IMR-90 (cell line): ENCODE results near the gene NOC2L.

ENCODE experiments used
- BHLHE40 ChIP-seq: fragments of 150-350 bp; IDR thresholded peaks from 2 replicates; pipeline ENCODE4 v1.6.1; 2016; ENCODE audit warnings: mild to moderate bottlenecking, low read depth, low read length
- CEBPB ChIP-seq: IDR thresholded peaks from 2 replicates; pipeline ENCODE4 v1.6.1; 2012; ENCODE audit warnings: low read depth, low read length, improper control_type of control experiment
- CTCF ChIP-seq: conservative IDR thresholded peaks from 2 replicates; pipeline ENCODE4 v1.5.1; 2012; ENCODE audit warnings: mild to moderate bottlenecking, low read depth, low read length, improper control_type of control experiment

DNA sequence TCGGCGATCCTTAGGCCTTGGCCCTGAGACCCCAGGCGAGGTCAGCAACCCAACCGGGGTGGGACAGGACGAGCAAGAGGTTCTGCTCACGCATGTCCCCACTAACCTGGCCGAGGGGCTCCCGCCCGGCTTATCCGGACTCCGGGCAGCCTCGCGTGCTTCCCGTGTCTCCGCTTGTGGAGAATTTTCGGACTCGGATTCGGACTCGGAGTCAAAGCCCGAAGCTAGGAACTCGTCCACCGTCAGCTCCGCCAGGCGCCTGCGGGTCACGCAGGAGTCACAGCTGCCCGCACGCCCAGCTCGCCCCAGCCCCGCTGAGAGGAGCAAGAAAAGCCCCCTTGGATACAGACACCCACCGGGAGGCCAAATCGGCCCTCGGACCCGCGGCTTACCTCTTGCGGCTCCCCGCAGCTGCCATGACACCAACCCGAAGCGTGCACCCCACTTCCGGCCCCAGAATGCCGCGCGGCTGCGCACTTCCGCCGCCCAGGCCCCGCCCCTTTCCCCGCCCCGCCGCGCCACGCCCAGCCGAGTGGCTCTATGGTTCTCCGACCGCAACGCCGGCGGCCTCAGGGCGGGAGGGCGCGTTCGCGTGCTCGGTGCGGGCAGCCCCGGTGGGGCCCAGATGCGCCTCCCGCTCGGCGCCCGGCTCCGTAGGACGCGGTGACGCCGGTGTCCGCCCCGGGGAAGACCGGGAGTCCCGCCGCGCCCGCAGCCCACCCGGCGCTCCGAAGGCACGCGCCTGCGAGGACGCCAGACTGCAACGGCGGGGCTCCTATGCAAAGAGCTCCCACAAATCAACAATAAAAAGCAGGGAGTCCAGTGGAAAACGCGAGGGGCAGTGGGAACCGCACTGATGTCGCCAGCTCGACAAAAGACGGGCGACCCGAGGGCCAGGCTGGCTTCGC lies at the start of gene NOC2L:
- TF ChIP-seq CTCF (no peak), CEBPB (no peak), BHLHE40 (no peak)
